Common myeloid progenitor, CD34-positive (primary cell): ENCODE data around the gene FAM110D.
A peak's percentile ranks its signal among the peaks of the same experiment; 100 is the strongest.

Source experiments
- CTCF ChIA-PET: fragments of 350-600 bp; sonication (Branson Sonifier 250); formaldehyde crosslinking; loops from one replicate; lab custom pipeline; 2021; ENCODE audit warnings: antibody characterized with exemption; lab: Charles Lee
- POLR2A ChIA-PET: fragments of 350-600 bp; sonication (Branson Sonifier 250); formaldehyde crosslinking; loops from one replicate; lab custom pipeline; 2021; ENCODE audit warnings: antibody characterized with exemption; lab: Charles Lee
- DNase-seq, 3 donors: peaks; one replicate each; pipeline versions ENCODE4 v3.0.0 to v3.0.0-alpha.2; 2013
- H3K27ac ChIP-seq, 2 experiments: 1 replicate in 1 of 2; 2 replicates in 1 of 2; pipeline ENCODE4 v1.7.0; 2013; ENCODE audit warnings: inconsistent platforms in 2 of 2, low read length in 2 of 2, mild to moderate bottlenecking in 2 of 2, low read depth in 1 of 2, moderate library complexity in 1 of 2; ENCODE audit not compliant: severe bottlenecking in 2 of 2, insufficient read depth in 1 of 2, poor library complexity in 1 of 2
- H3K27me3 ChIP-seq, 5 experiments: replicated peaks in 2 of 5; 1 replicate in 3 of 5; 2 replicates in 2 of 5; pipeline versions ENCODE4 v1.6.1 to v1.7.0; 2013; ENCODE audit warnings: low read length in 4 of 5, mild to moderate bottlenecking in 2 of 5, moderate library complexity in 2 of 5, inconsistent platforms in 1 of 5; ENCODE audit not compliant: insufficient read depth in 5 of 5, control insufficient read depth in 4 of 5
- H3K36me3 ChIP-seq, 4 experiments: 1 replicate in 2 of 4; 2 replicates in 2 of 4; pipeline versions ENCODE4 v1.6.1 to v1.7.0; 2013; ENCODE audit warnings: low read length in 3 of 4, control low read depth in 1 of 4, mild to moderate bottlenecking in 1 of 4; ENCODE audit not compliant: control insufficient read depth in 4 of 4, insufficient read depth in 4 of 4
- H3K4me1 ChIP-seq, 4 experiments: 1 replicate in 3 of 4; 2 replicates in 1 of 4; pipeline versions ENCODE4 v1.6.1 to v1.7.1; 2013; ENCODE audit warnings: low read length in 3 of 4, mild to moderate bottlenecking in 3 of 4, control low read depth in 1 of 4, inconsistent platforms in 1 of 4, moderate library complexity in 1 of 4; ENCODE audit not compliant: control insufficient read depth in 4 of 4, insufficient read depth in 4 of 4; ENCODE audit errors: control extremely low read depth in 1 of 4
- H3K4me3 ChIP-seq, 7 experiments: 1 replicate in 4 of 7; 2 replicates in 3 of 7; pipeline versions ENCODE4 v1.5.1 to v1.7.0; 2013; ENCODE audit warnings: mild to moderate bottlenecking in 7 of 7, low read length in 6 of 7, moderate library complexity in 6 of 7, inconsistent platforms in 2 of 7, low read depth in 2 of 7, control low read depth in 1 of 7; ENCODE audit not compliant: insufficient read depth in 4 of 7, control insufficient read depth in 1 of 7; ENCODE audit errors: extremely low read depth in 1 of 7
- H3K9me3 ChIP-seq, 5 experiments: 1 replicate in 4 of 5; 2 replicates in 1 of 5; pipeline versions ENCODE4 v1.6.1 to v1.7.1; 2013; ENCODE audit warnings: low read length in 4 of 5, mild to moderate bottlenecking in 2 of 5, inconsistent platforms in 1 of 5, low read depth in 1 of 5, moderate library complexity in 1 of 5; ENCODE audit not compliant: control insufficient read depth in 4 of 5, insufficient read depth in 2 of 5; ENCODE audit errors: control extremely low read depth in 1 of 5
- whole genome bisulfite sequencing: methylation state at CpG from one replicate; pipeline ENCODE4 v1.1.5; 2013; ENCODE audit not compliant: insufficient coverage; 5-methylcytosine and 5-hydroxymethylcytosine counted together

FAM110D gene

DNA sequence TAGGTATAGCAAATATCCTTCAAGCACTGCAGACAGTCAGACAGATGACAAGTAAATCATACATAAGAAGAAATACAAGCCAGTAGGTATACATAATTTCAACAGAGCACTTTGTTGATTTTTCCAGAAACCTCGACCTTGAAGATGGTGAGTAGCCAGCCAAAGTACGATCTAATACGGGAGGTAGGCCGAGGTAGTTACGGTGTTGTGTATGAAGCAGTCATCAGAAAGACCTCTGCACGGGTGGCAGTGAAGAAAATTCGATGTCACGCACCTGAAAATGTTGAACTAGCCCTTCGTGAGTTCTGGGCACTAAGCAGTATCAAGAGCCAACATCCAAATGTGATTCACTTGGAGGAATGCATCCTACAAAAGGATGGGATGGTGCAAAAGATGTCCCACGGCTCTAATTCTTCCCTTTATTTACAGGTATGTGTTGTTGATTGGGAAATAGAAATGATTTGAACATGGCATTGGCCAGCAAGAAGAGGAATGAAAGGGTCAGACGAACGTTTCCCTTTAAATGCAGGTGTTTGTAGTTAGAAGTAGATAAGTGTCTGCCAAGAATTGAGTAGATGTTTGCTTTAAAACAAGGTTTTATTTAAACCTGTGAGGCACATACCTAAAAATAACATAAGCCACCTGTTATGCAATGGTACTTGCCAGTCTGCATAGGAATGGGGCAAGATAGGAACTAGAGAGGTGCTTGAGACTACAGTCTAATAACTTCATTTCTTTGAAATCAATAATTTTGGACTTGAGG is 44.5 kb upstream of the FAM110D start:
- CTCF ChIA-PET = interaction anchor here (1.2 to 4.7 kb wide), 5 partner anchors 8 to 31 kb away, joined by 3 to 34 read pairs (median 6); no protein-coding TSS in a partner anchor

DNA sequence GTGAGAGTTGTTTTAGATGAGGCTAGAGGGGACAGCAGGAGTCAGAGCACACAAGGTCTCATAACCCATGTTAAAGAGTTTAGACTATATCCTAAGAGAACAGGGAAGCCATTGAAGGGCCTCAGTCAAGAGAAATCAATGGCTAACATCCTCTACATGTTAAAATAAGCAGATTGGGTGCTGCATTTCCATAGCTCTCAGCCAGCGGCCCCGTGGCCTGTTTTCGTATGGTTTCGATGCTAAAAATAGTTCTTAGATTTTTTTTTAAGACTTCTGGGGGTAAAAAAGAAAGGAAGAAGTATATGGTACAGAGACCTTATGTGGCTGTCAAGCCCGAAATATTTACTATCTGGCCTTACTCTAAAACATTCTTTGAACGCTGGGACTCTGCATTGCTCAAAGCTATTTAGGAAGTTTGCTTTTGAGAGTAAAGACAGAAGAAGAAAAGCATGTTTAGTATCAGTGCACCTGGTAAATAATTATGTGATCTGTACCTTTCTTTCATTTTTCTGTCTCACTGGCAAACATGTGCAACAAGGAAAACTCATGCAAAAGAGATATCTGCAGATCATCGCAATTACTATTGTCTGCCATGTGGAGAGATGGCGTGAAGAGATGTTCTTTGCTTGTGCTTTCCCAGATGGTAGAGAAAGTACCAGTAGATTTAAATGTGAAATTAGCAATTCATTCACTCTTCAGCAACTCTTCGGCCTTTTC is 38.8 kb upstream of the FAM110D start:
- H3K27ac ChIP-seq = peak overlapping the region; percentile 41 to 78
- peaks cover 1 to 24% (median 16%) of the 10 kb centered on the region in 4 experiments for H3K36me3 ChIP-seq
- WGBS = 95% methylated on average over 2 of the region's 9 CpGs
- POLR2A ChIA-PET = no interaction called here
- H3K27me3 ChIP-seq = no peaks in the 10 kb centered on the region
- H3K4me1 ChIP-seq = peaks cover 38 to 63% (median 48%) of the 10 kb centered on the region in 4 experiments
- peak in 1 of 3 donors; percentile 50 for DNase-seq
- CTCF ChIA-PET = interaction anchor here (0.6 to 1.5 kb wide), 4 partner anchors 19 to 130 kb away, joined by 3 to 7 read pairs (median 3); no protein-coding TSS in a partner anchor
- H3K4me3 ChIP-seq = peak overlapping the region in 5 of 7 experiments; percentile 7 to 60 (median 39)
- no peaks in the 10 kb centered on the region for H3K9me3 ChIP-seq

More for the DNA sequence above, 44.5 kb upstream of the FAM110D start:
- no peak overlapping the region for H3K4me3 ChIP-seq
- H3K4me1 ChIP-seq = peaks cover 16 to 30% (median 26%) of the 10 kb centered on the region in 4 experiments
- H3K9me3 ChIP-seq = no peaks in the 10 kb centered on the region
- H3K27me3 ChIP-seq = no peaks in the 10 kb centered on the region
- POLR2A ChIA-PET = no interaction called here
- DNase-seq = no peak
- WGBS = 98% methylated on average over 9 of the region's 12 CpGs
- H3K27ac ChIP-seq = peak overlapping the region in 1 of 2 experiments; percentile 36
- H3K36me3 ChIP-seq = peaks cover 8 to 30% (median 20%) of the 10 kb centered on the region in 4 experiments

DNA sequence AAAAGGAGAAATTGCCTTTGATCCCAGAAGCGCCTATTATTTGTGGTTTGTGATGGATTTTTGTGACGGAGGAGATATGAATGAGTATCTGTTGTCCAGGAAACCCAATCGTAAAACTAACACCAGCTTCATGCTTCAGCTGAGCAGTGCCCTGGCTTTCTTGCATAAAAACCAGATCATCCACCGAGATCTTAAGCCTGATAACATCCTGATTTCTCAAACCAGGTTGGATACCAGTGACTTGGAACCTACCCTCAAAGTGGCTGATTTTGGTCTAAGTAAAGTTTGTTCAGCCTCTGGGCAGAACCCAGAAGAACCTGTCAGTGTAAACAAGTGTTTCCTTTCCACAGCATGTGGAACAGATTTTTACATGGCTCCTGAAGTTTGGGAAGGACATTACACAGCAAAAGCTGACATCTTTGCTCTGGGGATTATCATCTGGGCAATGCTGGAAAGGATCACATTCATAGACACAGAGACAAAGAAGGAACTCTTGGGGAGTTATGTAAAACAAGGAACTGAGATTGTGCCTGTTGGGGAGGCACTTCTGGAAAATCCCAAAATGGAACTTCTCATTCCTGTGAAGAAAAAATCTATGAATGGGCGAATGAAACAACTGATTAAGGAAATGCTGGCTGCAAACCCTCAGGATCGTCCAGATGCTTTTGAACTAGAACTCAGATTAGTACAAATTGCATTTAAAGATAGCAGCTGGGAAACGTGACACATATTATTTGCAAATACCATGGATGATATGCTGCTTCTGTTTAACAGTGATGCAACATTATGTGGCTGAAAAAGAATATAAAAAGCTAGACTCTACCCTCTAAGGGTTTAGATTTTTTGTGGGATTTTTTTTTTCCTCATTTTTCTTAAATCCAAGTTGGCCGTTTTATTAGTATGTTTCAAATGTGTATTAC is 36.8 kb upstream of the FAM110D start:
- Histone ChIP-seq H3K36me3 (peaks cover 0 to 18% (median 11%) of the 10 kb centered on the region in 4 experiments), H3K4me1 (peaks cover 48 to 83% (median 64%) of the 10 kb centered on the region in 4 experiments), H3K27ac (peak overlapping the region; percentile 9 to 71), H3K27me3 (no peaks in the 10 kb centered on the region), H3K4me3 (no peak overlapping the region), H3K9me3 (no peaks in the 10 kb centered on the region)
- 73% methylated on average over 5 of the region's 8 CpGs for whole genome bisulfite sequencing
- CTCF ChIA-PET = interaction anchor here (0.7 to 10.7 kb wide), 4 partner anchors 9 to 48 kb away, joined by 4 to 188 read pairs (median 19); partner anchors contain the start of genes PDIK1L and ZNF593
- DNase-seq = peak in 1 of 3 donors; percentile 58
- POLR2A ChIA-PET = interaction anchor here (0.6 to 0.9 kb wide), 3 partner anchors 9 to 113 kb away, joined by 3 read pairs; no protein-coding TSS in a partner anchor

DNA sequence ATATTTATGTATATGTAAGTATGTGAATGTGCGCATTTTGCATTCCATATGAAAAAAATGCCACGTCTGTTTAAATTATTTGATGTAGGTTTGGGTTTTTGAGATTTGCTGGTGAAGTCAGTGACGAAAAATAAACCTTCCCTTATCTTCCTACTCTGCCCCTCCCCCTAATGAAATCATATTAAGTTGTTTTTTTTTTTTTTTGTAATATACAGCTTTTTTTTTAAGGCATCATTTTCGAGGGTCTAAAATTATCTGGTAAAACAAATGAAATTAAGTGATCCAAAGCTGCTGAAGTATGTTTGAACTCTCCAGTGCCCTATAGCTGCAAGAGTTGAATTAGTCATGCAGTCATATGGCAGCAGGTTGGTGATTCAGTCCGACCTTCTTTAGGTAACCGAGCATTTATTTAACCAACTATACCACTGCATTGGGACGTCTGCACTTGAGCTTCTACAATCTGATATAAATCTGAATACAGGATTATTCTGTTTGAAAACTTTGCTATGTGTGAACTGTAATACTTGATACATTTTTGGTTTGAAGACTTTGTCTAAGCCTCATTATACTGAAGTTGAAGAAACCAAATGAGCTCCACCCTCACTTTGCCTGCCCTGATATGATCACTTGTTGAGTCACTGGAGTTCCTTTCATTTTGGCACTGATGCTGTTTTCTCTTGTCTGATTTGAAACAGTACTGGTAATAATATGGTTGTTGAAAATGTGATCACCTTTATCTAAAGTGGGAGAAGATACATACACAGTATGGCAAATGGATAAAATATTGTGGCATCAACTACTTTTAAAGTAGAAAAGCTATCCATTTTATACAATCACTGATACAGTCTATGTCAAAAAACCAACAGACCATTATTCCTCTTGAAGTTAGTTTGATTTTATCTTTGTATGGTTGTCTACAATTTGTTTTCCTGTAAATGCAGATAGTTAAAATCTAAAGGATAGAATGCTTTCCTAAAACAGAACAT is 35.6 kb upstream of the FAM110D start:
- DNase-seq = peak in 2 of 3 donors; percentile 70 to 81
- CTCF ChIA-PET = interaction anchor here (0.7 to 10.7 kb wide), 4 partner anchors 10 to 47 kb away, joined by 4 to 188 read pairs (median 19); partner anchors contain the start of genes PDIK1L and ZNF593
- Histone ChIP-seq H3K27me3 (no peaks in the 10 kb centered on the region), H3K36me3 (peaks cover 0 to 18% (median 4%) of the 10 kb centered on the region in 4 experiments), H3K9me3 (no peaks in the 10 kb centered on the region), H3K4me3 (peak overlapping the region in 1 of 7 experiments; percentile 21), H3K4me1 (peaks cover 55 to 92% (median 74%) of the 10 kb centered on the region in 4 experiments), H3K27ac (peak overlapping the region in 1 of 2 experiments; percentile 71)
- no CpG with 5 or more reads among the region's 7 CpGs for WGBS
- POLR2A ChIA-PET = interaction anchor here (0.7 to 1.2 kb wide), 2 partner anchors 12 to 21 kb away, joined by 3 read pairs; partner anchors contain the start of gene PDIK1L

DNA sequence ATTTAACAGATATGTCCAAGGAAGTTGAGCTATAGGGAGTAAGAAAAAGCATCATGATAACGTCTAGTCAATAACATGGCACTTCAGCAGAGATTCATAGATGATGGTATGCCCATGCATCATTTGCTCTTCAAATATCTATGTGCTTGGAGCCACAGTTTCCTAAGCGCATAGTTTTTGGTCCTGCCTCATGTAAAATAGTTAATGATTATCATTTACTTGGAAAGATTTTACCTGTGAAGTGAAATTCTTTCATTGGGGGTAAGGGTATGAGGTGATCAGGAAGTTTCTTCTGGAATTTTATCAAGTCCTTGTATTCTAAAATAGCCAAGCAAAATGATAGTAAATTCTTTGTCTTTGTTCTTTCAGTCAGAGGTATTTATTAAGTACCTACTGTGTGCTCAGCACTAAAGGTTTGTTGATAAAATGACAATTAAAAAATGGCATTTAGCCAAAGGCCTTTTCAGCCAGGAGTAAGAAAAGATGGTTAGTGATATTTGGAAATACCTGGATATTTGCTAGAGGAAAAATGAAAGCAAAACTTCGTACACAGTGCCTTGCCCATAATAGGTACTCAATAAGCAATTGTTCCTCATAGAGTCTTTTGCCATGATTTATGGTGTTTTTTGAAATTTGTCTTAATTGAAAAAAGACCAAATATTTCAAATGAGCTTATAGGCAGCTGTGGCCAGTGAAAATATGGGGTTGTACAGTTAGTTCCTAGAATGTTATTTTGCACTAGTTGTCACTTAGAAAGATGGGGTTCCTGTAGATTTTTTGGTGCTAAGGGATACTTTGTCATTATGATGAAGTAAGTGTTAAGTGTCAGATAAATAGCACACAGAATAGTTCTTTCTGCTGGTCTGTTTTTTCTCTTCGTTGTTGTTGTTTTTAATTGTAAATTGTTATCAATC is 34.2 kb upstream of the FAM110D start:
- Histone ChIP-seq H3K27ac (peak overlapping the region; percentile 93 to 97), H3K4me3 (peak overlapping the region in 2 of 7 experiments; percentile 24 to 51), H3K27me3 (no peaks in the 10 kb centered on the region), H3K9me3 (no peaks in the 10 kb centered on the region), H3K36me3 (peaks cover 0 to 13% (median 3%) of the 10 kb centered on the region in 4 experiments), H3K4me1 (peaks cover 48 to 93% (median 74%) of the 10 kb centered on the region in 4 experiments)
- CTCF ChIA-PET = interaction anchor here (3.8 to 10.7 kb wide), 3 partner anchors 11 to 19 kb away, joined by 15 to 188 read pairs (median 34); partner anchors contain the start of gene PDIK1L
- WGBS = 77% methylated on average over 1 of the region's 4 CpGs
- POLR2A ChIA-PET = interaction anchor here (0.6 to 1.2 kb wide), 2 partner anchors 13 to 16 kb away, joined by 3 to 6 read pairs; partner anchors contain the start of gene PDIK1L
- peak in 1 of 3 donors; percentile 25 for DNase-seq
